Rectal smooth muscle tissue (tissue), 1 donor: ENCODE results near the gene TNFAIP3.
"Not testable (repeated sequence)": the region's sequence is repeated elsewhere in the genome, so short reads cannot be mapped to it uniquely, and the experiment has no call there.

ENCODE experiments used
- H3K27ac ChIP-seq: one replicate; pipeline ENCODE4 v1.7.0; 2013; ENCODE audit warnings: low read depth, low read length, inconsistent platforms
- H3K27me3 ChIP-seq: one replicate; pipeline ENCODE4 v1.7.0; 2013; ENCODE audit warnings: low read length; ENCODE audit not compliant: control insufficient read depth, insufficient read depth
- H3K36me3 ChIP-seq: one replicate; pipeline ENCODE4 v1.7.0; 2013; ENCODE audit warnings: low read length; ENCODE audit not compliant: control insufficient read depth, insufficient read depth
- H3K4me1 ChIP-seq: one replicate; pipeline ENCODE4 v1.7.0; 2013; ENCODE audit warnings: low read length; ENCODE audit not compliant: control insufficient read depth, insufficient read depth
- H3K4me3 ChIP-seq: one replicate; pipeline ENCODE4 v1.7.0; 2013; ENCODE audit warnings: low read length
- H3K9ac ChIP-seq: one replicate; pipeline ENCODE4 v1.7.0; 2013; ENCODE audit warnings: low read length

The TNFAIP3 gene

GRCh38 chr6:137830511-137830911 lies 36.5 kb upstream of the TNFAIP3 start:
- Histone ChIP-seq H3K36me3 (no peaks in the 10 kb centered on the region), H3K4me1 (no peaks in the 10 kb centered on the region), H3K9ac (no peak overlapping the region), H3K27ac (no peak overlapping the region), H3K4me3 (no peak overlapping the region), H3K27me3 (no peaks in the 10 kb centered on the region)

GRCh38 chr6:137832110-137832509 lies 34.9 kb upstream of the TNFAIP3 start:
- Histone ChIP-seq H3K27ac (no peak overlapping the region), H3K9ac (no peak overlapping the region), H3K36me3 (no peaks in the 10 kb centered on the region), H3K27me3 (no peaks in the 10 kb centered on the region), H3K4me1 (no peaks in the 10 kb centered on the region), H3K4me3 (no peak overlapping the region)

- Histone ChIP-seq H3K36me3 (no peaks in the 10 kb centered on the region), H3K9ac (no peak overlapping the region), H3K27ac (no peak overlapping the region), H3K27me3 (no peaks in the 10 kb centered on the region), H3K4me1 (no peaks in the 10 kb centered on the region), H3K4me3 (no peak overlapping the region)
Observed at GRCh38 chr6:137834508-137834907, 32.6 kb upstream of the TNFAIP3 start.

GRCh38 chr6:137836788-137837187 lies 30.3 kb upstream of the TNFAIP3 start:
- H3K9ac ChIP-seq, result no peak overlapping the region
- no peak overlapping the region for H3K4me3 ChIP-seq
- H3K36me3 ChIP-seq, result no peaks in the 10 kb centered on the region
- H3K4me1 ChIP-seq, result no peaks in the 10 kb centered on the region
- no peak overlapping the region for H3K27ac ChIP-seq
- no peaks in the 10 kb centered on the region for H3K27me3 ChIP-seq

- H3K36me3 ChIP-seq, H3K27me3 ChIP-seq, H3K27ac ChIP-seq, H3K4me1 ChIP-seq, H3K9ac ChIP-seq, H3K4me3 ChIP-seq: not testable (repeated sequence)
Observed at GRCh38 chr6:137838090-137838489, 29.0 kb upstream of the TNFAIP3 start.

- not testable (repeated sequence) for H3K27me3 ChIP-seq, H3K27ac ChIP-seq, H3K4me3 ChIP-seq, H3K9ac ChIP-seq, H3K4me1 ChIP-seq, H3K36me3 ChIP-seq
Observed at GRCh38 chr6:137838597-137838996, 28.5 kb upstream of the TNFAIP3 start.

- Histone ChIP-seq H3K4me1 (no peaks in the 10 kb centered on the region), H3K36me3 (no peaks in the 10 kb centered on the region), H3K4me3 (no peak overlapping the region), H3K27ac (no peak overlapping the region), H3K9ac (no peak overlapping the region), H3K27me3 (no peaks in the 10 kb centered on the region)
Observed at GRCh38 chr6:137839076-137839475, 28.0 kb upstream of the TNFAIP3 start.

- Histone ChIP-seq H3K36me3 (no peaks in the 10 kb centered on the region), H3K27ac (no peak overlapping the region), H3K27me3 (no peaks in the 10 kb centered on the region), H3K9ac (no peak overlapping the region), H3K4me3 (no peak overlapping the region), H3K4me1 (no peaks in the 10 kb centered on the region)
Observed at GRCh38 chr6:137840252-137840651, 26.8 kb upstream of the TNFAIP3 start.

GRCh38 chr6:137843211-137843610 lies 23.8 kb upstream of the TNFAIP3 start:
- Histone ChIP-seq H3K4me1 (no peaks in the 10 kb centered on the region), H3K9ac (no peak overlapping the region), H3K36me3 (no peaks in the 10 kb centered on the region), H3K27ac (no peak overlapping the region), H3K27me3 (no peaks in the 10 kb centered on the region), H3K4me3 (no peak overlapping the region)

GRCh38 chr6:137844327-137844726 lies 22.7 kb upstream of the TNFAIP3 start:
- H3K4me3 ChIP-seq, H3K27me3 ChIP-seq, H3K36me3 ChIP-seq, H3K4me1 ChIP-seq, H3K9ac ChIP-seq, H3K27ac ChIP-seq: not testable (repeated sequence)

GRCh38 chr6:137844773-137845172 lies 22.3 kb upstream of the TNFAIP3 start:
- H3K27me3 ChIP-seq, H3K36me3 ChIP-seq, H3K27ac ChIP-seq, H3K9ac ChIP-seq, H3K4me3 ChIP-seq: not testable (repeated sequence)
- peaks cover 10% of the 10 kb centered on the region for H3K4me1 ChIP-seq

GRCh38 chr6:137845460-137845859 lies 21.6 kb upstream of the TNFAIP3 start:
- no peak overlapping the region for H3K27ac ChIP-seq
- no peaks in the 10 kb centered on the region for H3K36me3 ChIP-seq
- H3K4me3 ChIP-seq, result no peak overlapping the region
- H3K27me3 ChIP-seq, result no peaks in the 10 kb centered on the region
- no peak overlapping the region for H3K9ac ChIP-seq
- peaks cover 17% of the 10 kb centered on the region for H3K4me1 ChIP-seq

- Histone ChIP-seq H3K4me1 (peaks cover 23% of the 10 kb centered on the region), H3K9ac (no peak overlapping the region), H3K27me3 (no peaks in the 10 kb centered on the region), H3K27ac (peak overlapping the region; percentile 4), H3K4me3 (no peak overlapping the region), H3K36me3 (no peaks in the 10 kb centered on the region)
Observed at GRCh38 chr6:137846274-137846673, 20.8 kb upstream of the TNFAIP3 start.
